Peyer's patch (tissue), 4 donors: Measurements from ENCODE around the gene SPATA2. TPM values are rescaled to one million over a fixed set of nuclear protein-coding genes. Genes with fewer than 3 reads are reported as not detected.

Experiments
- DNase-seq, 3 donors: peaks; one replicate each; pipeline ENCODE4 v3.0.0-alpha.2; 2017 to 2019
- H3K27ac ChIP-seq, 4 donors: fragments of 200-600 bp; sonication (generic); one replicate each; pipeline ENCODE4 v1.5.1; 2016 to 2019
- H3K27me3 ChIP-seq, 2 donors: fragments of 200-600 bp; sonication (generic); one replicate each; pipeline ENCODE4 v1.5.1; 2019
- H3K36me3 ChIP-seq, 3 donors: fragments of 200-600 bp; sonication (generic); one replicate each; pipeline ENCODE4 v1.5.1; 2016 to 2019
- H3K4me1 ChIP-seq, 4 donors: fragments of 200-600 bp; sonication (generic); one replicate each; pipeline ENCODE4 v1.5.1; 2016 to 2019
- H3K4me3 ChIP-seq, 4 donors: fragments of 200-600 bp; sonication (generic); 1 replicate in 3 of 4; 2 replicates in 1 of 4; pipeline ENCODE4 v1.5.1; 2016 to 2019; ENCODE audit warnings: mild to moderate bottlenecking in 1 of 4
- H3K9me3 ChIP-seq, 4 donors: fragments of 200-600 bp; sonication (generic); one replicate each; pipeline ENCODE4 v1.5.1; 2016 to 2019; ENCODE audit warnings: mild to moderate bottlenecking in 1 of 4
- CTCF ChIP-seq, 6 experiments: fragments of 450-650 bp in 4 of 6; fragments of 200-600 bp in 2 of 6; sonication (generic) in 1 of 6; IDR thresholded peaks; one replicate each; pipeline ENCODE4 v1.5.1; 2017 to 2019; ENCODE audit warnings: antibody characterized with exemption in 6 of 6, mild to moderate bottlenecking in 3 of 6, moderate library complexity in 1 of 6
- POLR2A ChIP-seq, 2 donors: fragments of 450-650 bp; IDR thresholded peaks; one replicate each; pipeline ENCODE4 v1.5.1; 2017; ENCODE audit warnings: antibody characterized with exemption in 2 of 2, mild to moderate bottlenecking in 2 of 2, moderate library complexity in 2 of 2
- total RNA-seq, 4 donors: library from RNA; depleted of rRNA; stranded (reverse); fragments of >200 nt; gene quantifications; one replicate each; pipeline ENCODE4 v1.1.0, GENCODE V29; 2016

The SPATA2 gene
- total RNA-seq, 4 donors from 2014 or later = 4.1 to 19.8 (median 14.0) TPM

- Histone ChIP-seq H3K27me3 (no peaks in the 10 kb centered on the region), H3K4me1 (peaks cover 0 to 46% (median 0%) of the 10 kb centered on the region in 4 donors), H3K9me3 (no peaks in the 10 kb centered on the region), H3K36me3 (peaks cover 0 to 34% (median 0%) of the 10 kb centered on the region in 3 donors), H3K4me3 (no peak overlapping the region), H3K27ac (no peak overlapping the region)
- TF ChIP-seq POLR2A (IDR thresholded peaks at IDR 0.05) (no peak), CTCF (IDR thresholded peaks at IDR 0.05) (peak in 4 of 6 experiments; percentile 24 to 47 (median 35))
- peak in 1 of 3 donors; percentile 51 for DNase-seq
These were observed 25.4 kb downstream of the SPATA2 start for GRCh38 chr20:49889935-49890333.

GRCh38 chr20:49889001-49889934 lies 26.1 kb downstream of the SPATA2 start:
- Histone ChIP-seq H3K9me3 (no peaks in the 10 kb centered on the region), H3K4me1 (peaks cover 0 to 46% (median 0%) of the 10 kb centered on the region in 4 donors), H3K36me3 (peaks cover 0 to 41% (median 0%) of the 10 kb centered on the region in 3 donors), H3K4me3 (no peak overlapping the region), H3K27ac (no peak overlapping the region), H3K27me3 (no peaks in the 10 kb centered on the region)
- DNase-seq = peak in 1 of 3 donors; percentile 39
- TF ChIP-seq POLR2A (IDR thresholded peaks at IDR 0.05) = no peak
- no peak for TF ChIP-seq CTCF (IDR thresholded peaks at IDR 0.05)

GRCh38 chr20:49888212-49889000 lies 26.9 kb downstream of the SPATA2 start:
- H3K27ac ChIP-seq = peak overlapping the region in 1 of 4 donors; percentile 14
- H3K36me3 ChIP-seq = peaks cover 0 to 48% (median 0%) of the 10 kb centered on the region in 3 donors
- TF ChIP-seq CTCF (IDR thresholded peaks at IDR 0.05) (peak; percentile 47 to 72 (median 65)), POLR2A (IDR thresholded peaks at IDR 0.05) (no peak)

GRCh38 chr20:49887251-49888211 lies 27.8 kb downstream of the SPATA2 start:
- DNase-seq = peak in 1 of 3 donors; percentile 47

More at GRCh38 chr20:49888212-49889000, 26.9 kb downstream of the SPATA2 start:
- H3K4me3 ChIP-seq = no peak overlapping the region
- no peaks in the 10 kb centered on the region for H3K27me3 ChIP-seq
- H3K9me3 ChIP-seq = no peaks in the 10 kb centered on the region
- peaks cover 0 to 44% (median 0%) of the 10 kb centered on the region in 4 donors for H3K4me1 ChIP-seq
- DNase-seq = peak in 2 of 3 donors; percentile 42 to 69

More at GRCh38 chr20:49887251-49888211, 27.8 kb downstream of the SPATA2 start:
- peak overlapping the region in 2 of 4 donors; percentile 14 to 52 for H3K27ac ChIP-seq
- H3K4me3 ChIP-seq = no peak overlapping the region
- TF ChIP-seq CTCF (IDR thresholded peaks at IDR 0.05) = no peak
- no peak for TF ChIP-seq POLR2A (IDR thresholded peaks at IDR 0.05)
- peaks cover 0 to 55% (median 0%) of the 10 kb centered on the region in 3 donors for H3K36me3 ChIP-seq
- H3K9me3 ChIP-seq = no peaks in the 10 kb centered on the region
- no peaks in the 10 kb centered on the region for H3K27me3 ChIP-seq
- peaks cover 0 to 35% (median 0%) of the 10 kb centered on the region in 4 donors for H3K4me1 ChIP-seq
